Measurements from ENCODE around the gene SMAD9.
A peak's percentile ranks its signal among the peaks of the same experiment; 100 is the strongest.

SMAD9 gene

GRCh38 chr13:36919833-36920615 is at the start of gene SMAD9:
TSS of gene SMAD9 (minus strand) at chr13:36920238. CDS start at chr13:36879689, 40,549 bp downstream.
- peak; percentile 22 for DNase-seq

- no peak for DNase-seq
Measured at GRCh38 chr13:36966404-36966803, 46.4 kb upstream of the SMAD9 start.

- no peak for DNase-seq
Measured at GRCh38 chr13:36965767-36966166, 45.7 kb upstream of the SMAD9 start.

- DNase-seq: no peak
Measured at GRCh38 chr13:36959456-36960116, 39.5 kb upstream of the SMAD9 start.

GRCh38 chr13:36954542-36954941 is 34.5 kb upstream of the SMAD9 start:
- no peak for DNase-seq

- no peak for DNase-seq
Measured at GRCh38 chr13:36950920-36951319, 30.9 kb upstream of the SMAD9 start.

- no peak for DNase-seq
Measured at GRCh38 chr13:36950330-36950729, 30.3 kb upstream of the SMAD9 start.

GRCh38 chr13:36945078-36945477 is 25.0 kb upstream of the SMAD9 start:
- DNase-seq: no peak

GRCh38 chr13:36925603-36926002 is 5.6 kb upstream of the SMAD9 start:
- no peak for DNase-seq

- no peak for DNase-seq
Measured at GRCh38 chr13:36924001-36924400, 4.0 kb upstream of the SMAD9 start.

- no peak for DNase-seq
Measured at GRCh38 chr13:36921631-36922301, 1.7 kb upstream of the SMAD9 start.

GRCh38 chr13:36920616-36921185 is 663 bp upstream of the SMAD9 start:
- no peak for DNase-seq

GRCh38 chr13:36919171-36919832 is 736 bp downstream of the SMAD9 start:
- DNase-seq: no peak

GRCh38 chr13:36918246-36919131 is 1.5 kb downstream of the SMAD9 start:
- DNase-seq: no peak

- DNase-seq: no peak
Measured at GRCh38 chr13:36917311-36917710, 2.7 kb downstream of the SMAD9 start.

- DNase-seq: no peak
Measured at GRCh38 chr13:36915896-36916640, 4.0 kb downstream of the SMAD9 start.

GRCh38 chr13:36915106-36915505 is 4.9 kb downstream of the SMAD9 start:
- no peak for DNase-seq

GRCh38 chr13:36914648-36915047 is 5.4 kb downstream of the SMAD9 start:
- DNase-seq: no peak

- DNase-seq: no peak
Measured at GRCh38 chr13:36913463-36913862, 6.6 kb downstream of the SMAD9 start.

- DNase-seq: no peak
Measured at GRCh38 chr13:36912973-36913372, 7.1 kb downstream of the SMAD9 start.

GRCh38 chr13:36912369-36912768 is 7.7 kb downstream of the SMAD9 start:
- no peak for DNase-seq
